Measurements from ENCODE around the gene NRROS. TPM values are rescaled to one million over a fixed set of nuclear protein-coding genes. Genes with fewer than 3 reads are reported as not detected.

NRROS gene
- total RNA-seq, 2 experiments from 2014 or later, result 37.5 to 47.8 TPM

GRCh38 chr3:196684548-196685407 is 45.3 kb downstream of the NRROS start:
- Mint-ChIP-seq H3K4me1 (peaks cover 21% of the 10 kb centered on the region), H3K9me3 (ENCODE audit: low read depth) (peaks cover 4% of the 10 kb centered on the region), H3K36me3 (peaks cover 5% of the 10 kb centered on the region), H3K27ac (peak overlapping the region; percentile 50), H3K4me3 (peak overlapping the region; percentile 46), H3K27me3 (no peaks in the 10 kb centered on the region)
- CTCF ChIA-PET, result interaction anchor here (0.6 to 9.0 kb wide), 33 partner anchors 9 to 973 kb away, joined by 3 to 219 read pairs (median 4); partner anchors contain the start of genes CEP19, NCBP2, PIGX and RNF168
- ATAC-seq (peak; percentile 87), DNase-seq (peak; percentile 83)

GRCh38 chr3:196686436-196686835 is 46.9 kb downstream of the NRROS start:
- H3K9me3 Mint-ChIP-seq (ENCODE audit: low read depth), result peaks cover 4% of the 10 kb centered on the region
- H3K4me3 Mint-ChIP-seq, result no peak overlapping the region
- CTCF ChIA-PET, result interaction anchor here (4.2 to 9.0 kb wide), 2 partner anchors 79 to 158 kb away, joined by 23 to 219 read pairs; no protein-coding TSS in a partner anchor
- peaks cover 21% of the 10 kb centered on the region for H3K4me1 Mint-ChIP-seq
- no peak overlapping the region for H3K27ac Mint-ChIP-seq
- DNase-seq, result no peak
- H3K27me3 Mint-ChIP-seq, result no peaks in the 10 kb centered on the region
- peaks cover 5% of the 10 kb centered on the region for H3K36me3 Mint-ChIP-seq
- no peak for ATAC-seq

GRCh38 chr3:196688349-196688748 is 48.9 kb downstream of the NRROS start:
- peaks cover 21% of the 10 kb centered on the region for H3K4me1 Mint-ChIP-seq
- DNase-seq, result no peak
- ATAC-seq, result no peak
- no peak overlapping the region for H3K4me3 Mint-ChIP-seq
- no peaks in the 10 kb centered on the region for H3K9me3 Mint-ChIP-seq (ENCODE audit: low read depth)
- no peak overlapping the region for H3K27ac Mint-ChIP-seq
- no peaks in the 10 kb centered on the region for H3K36me3 Mint-ChIP-seq
- CTCF ChIA-PET, result interaction anchor here (0.6 to 9.0 kb wide), 2 partner anchors 64 to 81 kb away, joined by 3 to 219 read pairs; no protein-coding TSS in a partner anchor
- H3K27me3 Mint-ChIP-seq, result no peaks in the 10 kb centered on the region

GRCh38 chr3:196689941-196690660 is 50.6 kb downstream of the NRROS start:
- Mint-ChIP-seq H3K27ac (no peak overlapping the region), H3K9me3 (ENCODE audit: low read depth) (no peaks in the 10 kb centered on the region), H3K36me3 (no peaks in the 10 kb centered on the region), H3K27me3 (no peaks in the 10 kb centered on the region), H3K4me1 (peaks cover 11% of the 10 kb centered on the region), H3K4me3 (no peak overlapping the region)
- CTCF ChIA-PET, result interaction anchor here (1.2 to 9.0 kb wide), 2 partner anchors 83 to 161 kb away, joined by 4 to 219 read pairs; no protein-coding TSS in a partner anchor
- ATAC-seq, result no peak
- no peak for DNase-seq

GRCh38 chr3:196691386-196691785 is 51.9 kb downstream of the NRROS start:
- CTCF ChIA-PET, result interaction anchor here (1.2 to 9.0 kb wide), 2 partner anchors 84 to 163 kb away, joined by 4 to 219 read pairs; no protein-coding TSS in a partner anchor
- no peaks in the 10 kb centered on the region for H3K36me3 Mint-ChIP-seq
- H3K27ac Mint-ChIP-seq, result no peak overlapping the region
- no peak for ATAC-seq
- H3K9me3 Mint-ChIP-seq (ENCODE audit: low read depth), result peaks cover 2% of the 10 kb centered on the region
- DNase-seq, result no peak
- no peak overlapping the region for H3K4me3 Mint-ChIP-seq
- H3K27me3 Mint-ChIP-seq, result no peaks in the 10 kb centered on the region
- peaks cover 7% of the 10 kb centered on the region for H3K4me1 Mint-ChIP-seq

- H3K4me3 Mint-ChIP-seq, result no peak overlapping the region
- ATAC-seq (peak; percentile 79), DNase-seq (peak; percentile 48)
- H3K27ac Mint-ChIP-seq, result no peak overlapping the region
- no peaks in the 10 kb centered on the region for H3K27me3 Mint-ChIP-seq
- CTCF ChIA-PET, result interaction anchor here (0.6 to 2.0 kb wide), 8 partner anchors 10 to 165 kb away, joined by 3 to 17 read pairs (median 4); partner anchors contain the start of genes CEP19 and PIGX
- no peaks in the 10 kb centered on the region for H3K36me3 Mint-ChIP-seq
- H3K4me1 Mint-ChIP-seq, result peaks cover 4% of the 10 kb centered on the region
- H3K9me3 Mint-ChIP-seq (ENCODE audit: low read depth), result peaks cover 2% of the 10 kb centered on the region
Measured at GRCh38 chr3:196694202-196694638, 54.7 kb downstream of the NRROS start.

- CTCF ChIA-PET, result interaction anchor here (0.6 to 1.9 kb wide), 2 partner anchors 16 to 86 kb away, joined by 3 to 5 read pairs; partner anchors contain the start of genes CEP19 and PIGX
- ATAC-seq, result peak; percentile 18
Measured at GRCh38 chr3:196694941-196695848, 55.7 kb downstream of the NRROS start.

GRCh38 chr3:196695849-196696226 is 56.3 kb downstream of the NRROS start:
- no peaks in the 10 kb centered on the region for H3K27me3 Mint-ChIP-seq

More at GRCh38 chr3:196694941-196695848, 55.7 kb downstream of the NRROS start:
- no peak for DNase-seq
- peaks cover 4% of the 10 kb centered on the region for H3K4me1 Mint-ChIP-seq
- H3K4me3 Mint-ChIP-seq, result no peak overlapping the region
- H3K36me3 Mint-ChIP-seq, result no peaks in the 10 kb centered on the region
- peaks cover 2% of the 10 kb centered on the region for H3K9me3 Mint-ChIP-seq (ENCODE audit: low read depth)
- no peaks in the 10 kb centered on the region for H3K27me3 Mint-ChIP-seq
- no peak overlapping the region for H3K27ac Mint-ChIP-seq

GRCh38 chr3:196697270-196697669 is 57.8 kb downstream of the NRROS start:
- H3K4me1 Mint-ChIP-seq, result peaks cover 4% of the 10 kb centered on the region
- DNase-seq, result no peak
- peaks cover 2% of the 10 kb centered on the region for H3K9me3 Mint-ChIP-seq (ENCODE audit: low read depth)
- CTCF ChIA-PET, result interaction anchor here (1.0 kb wide), 1 partner anchor 13 kb away, joined by 3 read pairs; no protein-coding TSS in a partner anchor
- no peak overlapping the region for H3K27ac Mint-ChIP-seq
- ATAC-seq, result no peak
- H3K4me3 Mint-ChIP-seq, result no peak overlapping the region
- H3K27me3 Mint-ChIP-seq, result no peaks in the 10 kb centered on the region
- H3K36me3 Mint-ChIP-seq, result no peaks in the 10 kb centered on the region

More at GRCh38 chr3:196695849-196696226, 56.3 kb downstream of the NRROS start:
- Mint-ChIP-seq H3K27ac (no peak overlapping the region), H3K36me3 (no peaks in the 10 kb centered on the region), H3K9me3 (ENCODE audit: low read depth) (peaks cover 2% of the 10 kb centered on the region), H3K4me1 (peaks cover 4% of the 10 kb centered on the region), H3K4me3 (no peak overlapping the region)
- ATAC-seq (no peak), DNase-seq (no peak)
- CTCF ChIA-PET, result interaction anchor here (0.6 to 1.9 kb wide), 2 partner anchors 16 to 86 kb away, joined by 3 to 5 read pairs; partner anchors contain the start of genes CEP19 and PIGX

- Mint-ChIP-seq H3K9me3 (ENCODE audit: low read depth) (peaks cover 2% of the 10 kb centered on the region), H3K4me3 (no peak overlapping the region), H3K27ac (no peak overlapping the region), H3K27me3 (no peaks in the 10 kb centered on the region), H3K4me1 (no peaks in the 10 kb centered on the region), H3K36me3 (no peaks in the 10 kb centered on the region)
- DNase-seq (no peak), ATAC-seq (no peak)
- CTCF ChIA-PET, result no interaction called here
Measured at GRCh38 chr3:196699749-196700148, 60.3 kb downstream of the NRROS start.

GRCh38 chr3:196700801-196701200 is 61.3 kb downstream of the NRROS start:
- Mint-ChIP-seq H3K4me1 (no peaks in the 10 kb centered on the region), H3K9me3 (ENCODE audit: low read depth) (peaks cover 2% of the 10 kb centered on the region), H3K4me3 (no peak overlapping the region), H3K36me3 (no peaks in the 10 kb centered on the region), H3K27ac (no peak overlapping the region), H3K27me3 (no peaks in the 10 kb centered on the region)
- ATAC-seq, result no peak
- CTCF ChIA-PET, result no interaction called here
- DNase-seq, result no peak

GRCh38 chr3:196706327-196706726 is 66.8 kb downstream of the NRROS start:
- Mint-ChIP-seq H3K36me3 (peaks cover 2% of the 10 kb centered on the region), H3K27me3 (no peaks in the 10 kb centered on the region), H3K9me3 (ENCODE audit: low read depth) (no peaks in the 10 kb centered on the region), H3K4me1 (peaks cover 12% of the 10 kb centered on the region), H3K4me3 (no peak overlapping the region), H3K27ac (no peak overlapping the region)
- DNase-seq (no peak), ATAC-seq (no peak)
- CTCF ChIA-PET, result interaction anchor here (0.6 kb wide), 1 partner anchor 25 kb away, joined by 3 read pairs; no protein-coding TSS in a partner anchor

All from activated CD8-positive, alpha-beta memory T cell treated with anti-CD3 and anti-CD28 coated beads, Interleukin-2, amount 10 ng/mL, durations not matched to agents 7 days and 5 days (primary cell).